Measurements from ENCODE around the gene NTM. TPM values are rescaled to one million over a fixed set of nuclear protein-coding genes. Genes with fewer than 3 reads are reported as not detected.

NTM gene
- total and polyA plus RNA-seq, 5 donors, result 35.0 to 148 (median 88.2) TPM

DNA sequence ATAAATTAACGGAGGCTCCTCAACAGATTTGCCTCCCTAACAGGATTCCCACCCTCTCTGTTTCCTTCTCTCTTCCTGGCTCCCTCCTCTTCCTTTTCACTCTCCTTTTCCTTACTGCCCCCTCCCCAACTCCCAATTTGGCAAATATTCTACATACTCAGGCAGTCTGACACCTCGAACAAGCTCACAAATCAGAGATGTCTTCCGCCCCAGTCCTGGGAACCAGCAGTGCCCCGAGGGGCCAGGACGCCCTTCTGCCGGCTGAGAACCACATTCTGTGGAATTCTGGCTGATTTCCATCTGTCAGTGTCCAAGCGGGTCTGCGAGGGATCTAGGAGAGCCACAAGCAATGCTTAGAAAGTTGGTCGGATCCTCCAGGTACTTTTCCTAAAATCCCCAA lies 94.0 kb downstream of the NTM start:
- DNase-seq, result no peak
- no peak overlapping the region for H3K27ac ChIP-seq (ENCODE audit: low read length)
- no peak overlapping the region for H3K4me3 ChIP-seq (ENCODE audit: low read length)
- intact Hi-C loops (cut with DNase I), result no loop called here
- peaks cover 2% of the 10 kb centered on the region for H3K4me1 ChIP-seq (ENCODE audit: control insufficient read depth, insufficient read depth, low read length)
- no peaks in the 10 kb centered on the region for H3K9me3 ChIP-seq (ENCODE audit: control insufficient read depth, low read length)
- WGBS, result 38% methylated on average over 9 of the region's 9 CpGs
- no peaks in the 10 kb centered on the region for H3K27me3 ChIP-seq (ENCODE audit: control insufficient read depth, insufficient read depth)
- no peak for ATAC-seq

DNA sequence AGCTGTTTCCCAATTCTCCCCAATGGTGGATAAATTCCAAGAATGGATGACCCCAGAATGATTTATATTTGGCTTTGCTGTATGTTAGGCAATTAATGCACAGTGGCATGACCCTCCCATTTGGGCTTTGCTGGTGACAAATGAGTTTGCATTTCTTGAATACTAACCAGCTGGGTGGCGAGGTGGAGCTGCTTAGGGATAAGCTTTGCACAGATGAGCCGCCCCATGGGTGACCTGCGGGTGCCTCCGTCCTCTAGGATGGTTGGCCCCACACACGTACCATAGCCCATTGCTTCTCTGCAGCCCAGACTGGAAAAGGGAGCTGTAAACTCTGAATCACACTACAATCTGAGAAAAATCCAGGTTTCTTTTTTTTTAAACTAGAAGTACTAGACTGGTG lies 94.6 kb downstream of the NTM start:
- Histone ChIP-seq H3K27ac (ENCODE audit: low read length) (no peak overlapping the region), H3K9me3 (ENCODE audit: control insufficient read depth, low read length) (no peaks in the 10 kb centered on the region), H3K27me3 (ENCODE audit: control insufficient read depth, insufficient read depth) (no peaks in the 10 kb centered on the region), H3K4me3 (ENCODE audit: low read length) (no peak overlapping the region), H3K4me1 (ENCODE audit: control insufficient read depth, insufficient read depth, low read length) (peaks cover 2% of the 10 kb centered on the region)
- WGBS, result 92% methylated on average over 5 of the region's 5 CpGs
- intact Hi-C loops (cut with DNase I), result no loop called here
- DNase-seq (no peak), ATAC-seq (no peak)

DNA sequence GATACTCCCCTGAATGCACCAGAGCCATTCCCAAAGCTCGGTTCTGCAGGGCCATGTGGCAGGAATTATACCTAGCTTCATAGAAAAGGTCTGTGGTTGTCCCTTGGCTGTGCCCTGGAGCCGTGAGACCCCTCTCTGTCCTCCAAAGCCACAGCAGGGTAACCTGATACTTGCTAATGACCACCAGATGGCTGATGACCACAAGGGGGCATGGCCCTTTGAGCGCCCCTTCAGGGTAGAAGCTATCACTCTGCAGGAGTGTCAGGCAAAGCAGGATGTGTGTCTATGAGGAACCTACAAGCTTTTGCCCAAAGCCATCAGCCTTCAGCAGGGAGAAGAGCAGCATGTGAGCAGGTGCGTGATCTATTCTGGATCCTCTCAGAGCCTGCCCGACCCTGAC lies 95.3 kb downstream of the NTM start:
- Histone ChIP-seq H3K4me1 (ENCODE audit: control insufficient read depth, insufficient read depth, low read length) (peaks cover 2% of the 10 kb centered on the region), H3K27me3 (ENCODE audit: control insufficient read depth, insufficient read depth) (no peaks in the 10 kb centered on the region), H3K27ac (ENCODE audit: low read length) (no peak overlapping the region), H3K4me3 (ENCODE audit: low read length) (no peak overlapping the region), H3K9me3 (ENCODE audit: control insufficient read depth, low read length) (no peaks in the 10 kb centered on the region)
- intact Hi-C loops (cut with DNase I), result no loop called here
- WGBS, result 70% methylated on average over 5 of the region's 5 CpGs
- no peak for ATAC-seq
- DNase-seq, result no peak

DNA sequence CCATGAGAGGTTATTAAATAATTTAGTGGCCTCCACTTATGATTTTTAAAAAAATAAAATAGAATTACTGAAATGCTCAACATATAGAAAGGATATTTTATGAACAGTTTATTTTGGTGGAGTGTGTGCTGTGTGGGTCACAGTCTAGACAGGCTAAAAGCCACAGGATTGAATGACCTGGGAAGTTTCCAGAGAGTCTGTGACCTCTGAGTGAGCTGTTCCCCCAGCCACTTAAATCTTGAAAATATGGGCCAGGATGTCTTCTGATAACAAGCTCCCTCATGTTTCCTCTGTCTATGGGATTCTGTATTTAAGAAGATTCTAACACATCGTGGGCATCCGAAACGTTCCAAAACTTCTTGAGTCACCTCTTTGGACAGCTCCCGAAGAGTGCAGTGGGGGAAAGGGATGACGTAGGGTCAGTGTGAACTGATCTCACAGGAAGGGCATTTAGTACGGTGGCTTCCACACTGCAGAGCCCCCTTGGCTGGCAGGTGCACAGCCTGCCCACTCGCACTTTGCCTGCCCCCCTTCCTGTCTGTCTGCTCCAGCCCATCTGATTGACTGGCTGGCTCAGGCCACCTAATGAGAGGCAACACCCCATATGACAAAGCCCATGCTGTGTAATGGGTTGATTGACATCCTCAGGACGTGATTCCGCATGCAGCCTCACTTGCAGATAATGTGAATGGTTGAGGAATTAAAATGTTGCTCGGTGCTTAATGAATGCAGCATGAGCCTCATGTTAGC lies 97.4 kb downstream of the NTM start:
- H3K27ac ChIP-seq (ENCODE audit: low read length), result no peak overlapping the region
- H3K4me1 ChIP-seq (ENCODE audit: control insufficient read depth, insufficient read depth, low read length), result peaks cover 2% of the 10 kb centered on the region
- 22% methylated on average over 10 of the region's 10 CpGs for WGBS
- no peak overlapping the region for H3K4me3 ChIP-seq (ENCODE audit: low read length)
- H3K9me3 ChIP-seq (ENCODE audit: control insufficient read depth, low read length), result no peaks in the 10 kb centered on the region
- intact Hi-C loops (cut with DNase I), result no loop called here
- ATAC-seq, result peak in 1 of 2 donors; percentile 27
- no peaks in the 10 kb centered on the region for H3K27me3 ChIP-seq (ENCODE audit: control insufficient read depth, insufficient read depth)
- no peak for DNase-seq

DNA sequence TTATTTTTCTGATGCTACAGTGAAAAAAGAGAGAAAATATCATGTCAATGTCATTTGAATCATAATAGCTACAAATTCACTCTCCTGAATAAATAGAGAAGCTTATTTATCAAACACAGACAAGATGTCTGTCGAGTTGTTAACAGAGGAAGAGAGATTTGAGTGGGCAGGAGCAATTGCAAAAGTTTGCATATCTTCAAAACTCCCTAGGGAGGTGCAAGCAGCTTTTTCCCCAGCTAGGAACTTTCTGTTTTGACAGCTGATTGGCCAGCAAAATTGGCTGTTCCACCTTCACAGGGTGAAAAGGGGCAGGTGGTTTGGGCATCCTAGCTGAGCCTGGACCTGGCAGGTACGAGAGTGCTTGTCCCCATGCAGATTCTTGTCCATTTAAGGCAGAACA lies 98.2 kb downstream of the NTM start:
- Histone ChIP-seq H3K9me3 (ENCODE audit: control insufficient read depth, low read length) (no peaks in the 10 kb centered on the region), H3K27ac (ENCODE audit: low read length) (no peak overlapping the region), H3K4me3 (ENCODE audit: low read length) (no peak overlapping the region), H3K4me1 (ENCODE audit: control insufficient read depth, insufficient read depth, low read length) (peaks cover 2% of the 10 kb centered on the region), H3K27me3 (ENCODE audit: control insufficient read depth, insufficient read depth) (no peaks in the 10 kb centered on the region)
- intact Hi-C loops (cut with DNase I), result no loop called here
- ATAC-seq (no peak), DNase-seq (no peak)
- 25% methylated on average over 2 of the region's 2 CpGs for WGBS

DNA sequence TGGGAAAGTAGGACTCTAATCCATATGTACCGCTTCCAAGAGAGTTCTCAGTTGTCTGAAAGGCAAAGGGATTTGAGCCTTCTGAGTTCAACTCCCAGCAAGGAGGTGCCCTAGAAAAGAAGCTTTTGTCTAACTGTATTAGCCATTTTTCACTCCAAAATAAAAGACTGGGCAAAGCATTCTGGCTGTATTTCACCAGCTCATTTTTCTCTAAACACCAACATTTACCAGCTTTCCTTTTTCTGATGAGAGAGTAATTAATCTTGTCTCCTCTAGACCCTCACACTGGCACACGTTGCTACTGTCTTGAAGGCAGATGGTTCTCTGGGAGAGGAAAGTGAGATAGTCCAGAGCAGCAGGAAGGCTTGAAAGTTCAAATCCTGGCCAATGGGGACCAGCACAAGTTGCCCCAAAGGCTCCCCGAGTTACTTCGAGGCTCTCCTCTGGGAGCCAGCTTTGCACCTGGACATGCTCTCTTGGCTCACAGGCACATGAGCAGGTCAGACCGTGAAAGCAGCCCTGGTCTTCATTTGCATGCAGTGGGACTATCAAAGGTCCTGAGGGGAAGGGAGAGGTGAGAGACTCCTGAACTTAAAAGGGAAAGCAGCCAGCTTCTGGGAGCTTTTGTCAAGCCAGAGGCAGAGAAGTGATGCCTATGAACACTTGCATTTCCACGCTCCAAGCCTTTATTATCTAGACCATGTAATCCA lies 100.0 kb downstream of the NTM start:
- intact Hi-C loops (cut with DNase I), result no loop called here
- no peak for DNase-seq
- H3K27ac ChIP-seq (ENCODE audit: low read length), result no peak overlapping the region
- H3K4me3 ChIP-seq (ENCODE audit: low read length), result no peak overlapping the region
- no peaks in the 10 kb centered on the region for H3K9me3 ChIP-seq (ENCODE audit: control insufficient read depth, low read length)
- ATAC-seq, result no peak
- no peaks in the 10 kb centered on the region for H3K27me3 ChIP-seq (ENCODE audit: control insufficient read depth, insufficient read depth)
- peaks cover 2% of the 10 kb centered on the region for H3K4me1 ChIP-seq (ENCODE audit: control insufficient read depth, insufficient read depth, low read length)
- 49% methylated on average over 6 of the region's 6 CpGs for WGBS

DNA sequence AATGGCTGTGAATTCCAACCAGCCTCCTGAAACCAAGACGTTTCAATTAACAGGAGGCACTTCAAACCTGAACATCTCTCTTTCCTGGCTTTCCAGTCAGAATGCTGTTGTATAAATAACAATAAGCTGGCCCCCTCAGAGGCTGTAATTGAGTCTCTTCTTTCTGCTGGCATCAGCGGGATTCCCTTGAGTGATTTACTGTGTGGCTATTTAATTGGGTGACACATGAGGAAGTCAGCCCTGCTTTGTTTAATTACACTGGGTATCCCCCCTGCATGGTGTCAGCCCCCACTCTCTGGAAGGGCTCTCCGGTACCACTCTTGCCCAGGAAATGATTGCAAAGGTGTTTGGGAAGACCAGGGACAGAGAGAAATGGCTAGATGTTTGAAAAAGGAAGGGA lies 101.6 kb downstream of the NTM start:
- Histone ChIP-seq H3K4me3 (ENCODE audit: low read length) (no peak overlapping the region), H3K9me3 (ENCODE audit: control insufficient read depth, low read length) (no peaks in the 10 kb centered on the region), H3K4me1 (ENCODE audit: control insufficient read depth, insufficient read depth, low read length) (peaks cover 2% of the 10 kb centered on the region), H3K27me3 (ENCODE audit: control insufficient read depth, insufficient read depth) (no peaks in the 10 kb centered on the region), H3K27ac (ENCODE audit: low read length) (no peak overlapping the region)
- 41% methylated on average over 3 of the region's 3 CpGs for WGBS
- DNase-seq, result no peak
- intact Hi-C loops (cut with DNase I), result no loop called here
- ATAC-seq, result no peak

DNA sequence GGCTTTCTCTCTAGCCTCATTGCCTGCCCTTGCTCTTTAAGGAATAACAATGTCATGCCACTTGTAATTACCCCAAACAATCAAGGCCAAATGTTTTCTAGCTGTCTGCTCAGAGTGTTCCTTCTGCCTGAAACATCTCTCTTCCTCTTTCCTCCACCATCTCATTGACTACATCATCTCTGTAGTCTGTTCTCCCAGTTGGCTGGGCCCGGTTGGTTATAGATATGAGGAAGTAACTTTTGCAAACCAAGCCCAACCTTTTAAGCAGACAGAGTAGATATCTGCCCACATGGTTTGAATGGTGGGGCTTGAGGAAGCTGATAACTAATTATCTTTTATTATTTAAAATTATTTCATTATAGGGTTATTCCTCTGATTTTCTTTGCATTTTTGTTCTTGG lies 104.5 kb downstream of the NTM start:
- ATAC-seq (no peak), DNase-seq (no peak)
- H3K27ac ChIP-seq (ENCODE audit: low read length), result no peak overlapping the region
- no peaks in the 10 kb centered on the region for H3K27me3 ChIP-seq (ENCODE audit: control insufficient read depth, insufficient read depth)
- intact Hi-C loops (cut with DNase I), result no loop called here
- no peaks in the 10 kb centered on the region for H3K4me1 ChIP-seq (ENCODE audit: control insufficient read depth, insufficient read depth, low read length)
- no peaks in the 10 kb centered on the region for H3K9me3 ChIP-seq (ENCODE audit: control insufficient read depth, low read length)
- no peak overlapping the region for H3K4me3 ChIP-seq (ENCODE audit: low read length)
- WGBS, result 49% methylated on average over 1 of the region's 1 CpG

DNA sequence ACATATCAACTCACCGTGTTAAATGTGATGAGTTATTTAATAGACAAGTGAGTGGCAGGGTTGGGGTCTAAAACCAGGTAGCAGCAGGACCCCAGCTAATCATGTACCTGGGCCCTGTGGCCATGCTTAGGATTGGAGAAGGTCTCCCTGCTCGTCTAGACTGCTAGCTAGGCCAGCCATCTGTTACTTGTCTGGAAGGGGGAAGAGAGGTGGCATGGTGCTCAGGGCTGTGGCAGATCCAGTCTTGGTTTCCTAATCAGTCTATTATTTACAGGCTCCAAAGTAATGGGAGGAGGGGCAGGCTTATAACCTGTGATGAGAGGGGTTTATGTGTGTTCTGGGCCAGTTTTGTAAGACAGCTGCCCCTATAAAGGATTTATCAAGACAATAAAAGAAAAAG lies 105.9 kb downstream of the NTM start:
- Histone ChIP-seq H3K9me3 (ENCODE audit: control insufficient read depth, low read length) (no peaks in the 10 kb centered on the region), H3K27ac (ENCODE audit: low read length) (no peak overlapping the region), H3K4me1 (ENCODE audit: control insufficient read depth, insufficient read depth, low read length) (no peaks in the 10 kb centered on the region), H3K4me3 (ENCODE audit: low read length) (no peak overlapping the region), H3K27me3 (ENCODE audit: control insufficient read depth, insufficient read depth) (no peaks in the 10 kb centered on the region)
- no peak for ATAC-seq
- intact Hi-C loops (cut with DNase I), result no loop called here
- no peak for DNase-seq
- 62% methylated on average over 2 of the region's 2 CpGs for WGBS

DNA sequence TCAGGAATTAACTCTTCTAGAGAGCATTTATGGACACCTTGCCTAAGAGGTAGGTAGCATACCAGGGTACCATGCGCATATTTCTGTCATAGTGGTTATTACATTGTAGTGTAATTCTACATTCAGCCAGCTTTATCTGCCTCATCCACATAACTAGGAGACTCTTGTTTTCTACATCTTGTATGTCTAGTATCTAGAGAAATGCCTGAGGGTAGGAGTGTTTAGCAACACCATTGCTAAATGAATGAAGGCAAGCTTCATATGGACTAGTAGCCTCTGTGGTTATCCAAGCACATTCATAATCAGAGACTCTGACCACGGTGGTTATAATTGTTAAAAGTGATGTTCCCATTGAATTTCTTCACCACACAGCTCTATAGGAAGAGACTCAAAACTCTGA lies 107.9 kb downstream of the NTM start:
- H3K4me3 ChIP-seq (ENCODE audit: low read length), result no peak overlapping the region
- DNase-seq (no peak), ATAC-seq (no peak)
- no peaks in the 10 kb centered on the region for H3K4me1 ChIP-seq (ENCODE audit: control insufficient read depth, insufficient read depth, low read length)
- no peaks in the 10 kb centered on the region for H3K27me3 ChIP-seq (ENCODE audit: control insufficient read depth, insufficient read depth)
- H3K9me3 ChIP-seq (ENCODE audit: control insufficient read depth, low read length), result no peaks in the 10 kb centered on the region
- intact Hi-C loops (cut with DNase I), result no loop called here
- H3K27ac ChIP-seq (ENCODE audit: low read length), result no peak overlapping the region
- WGBS, result 90% methylated on average over 2 of the region's 2 CpGs

DNA sequence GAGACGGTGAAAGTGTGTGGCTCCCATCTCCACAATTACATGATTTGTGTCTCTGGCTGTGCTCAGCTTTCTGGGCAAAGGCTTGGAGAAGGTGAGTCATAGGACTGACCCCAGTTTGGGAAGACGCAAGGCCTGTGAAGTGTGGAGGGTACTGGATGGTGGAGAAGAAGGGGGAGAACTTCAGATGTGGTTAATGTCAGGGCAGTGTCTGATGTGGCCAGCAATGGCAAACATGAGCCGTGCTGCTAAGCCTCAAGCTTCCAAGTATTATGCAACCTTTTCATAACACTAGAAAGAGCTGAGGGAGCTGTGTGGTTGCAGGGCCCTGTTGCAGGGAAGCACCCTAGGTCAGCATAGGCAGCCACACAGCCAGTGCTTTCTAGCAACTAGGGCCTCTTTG lies 110.9 kb downstream of the NTM start:
- no peak overlapping the region for H3K4me3 ChIP-seq (ENCODE audit: low read length)
- intact Hi-C loops (cut with DNase I), result no loop called here
- H3K27ac ChIP-seq (ENCODE audit: low read length), result no peak overlapping the region
- ATAC-seq (peak in 1 of 2 donors; percentile 26), DNase-seq (no peak)
- no peaks in the 10 kb centered on the region for H3K4me1 ChIP-seq (ENCODE audit: control insufficient read depth, insufficient read depth, low read length)
- 73% methylated on average over 3 of the region's 3 CpGs for WGBS
- H3K27me3 ChIP-seq (ENCODE audit: control insufficient read depth, insufficient read depth), result no peaks in the 10 kb centered on the region
- no peaks in the 10 kb centered on the region for H3K9me3 ChIP-seq (ENCODE audit: control insufficient read depth, low read length)
